ENCODE results near the gene EPB41L4A.
"Not testable (repeated sequence)": the region's sequence is repeated elsewhere in the genome, so short reads cannot be mapped to it uniquely, and the experiment has no call there.

Gene EPB41L4A

GRCh38 chr5:112247960-112248359, 171.1 kb downstream of the EPB41L4A start:
- DNase-seq = no peak

- no peak for DNase-seq
These were observed 173.4 kb downstream of the EPB41L4A start for GRCh38 chr5:112245656-112246055.

- no peak for DNase-seq
These were observed 179.1 kb downstream of the EPB41L4A start for GRCh38 chr5:112239996-112240395.

GRCh38 chr5:112238473-112238872, 180.6 kb downstream of the EPB41L4A start:
- no peak for DNase-seq

GRCh38 chr5:112237456-112237855, 181.6 kb downstream of the EPB41L4A start:
- no peak for DNase-seq

- DNase-seq = no peak
These were observed 185.1 kb downstream of the EPB41L4A start for GRCh38 chr5:112234000-112234399.

- DNase-seq = no peak
These were observed 186.4 kb downstream of the EPB41L4A start for GRCh38 chr5:112232667-112233066.

GRCh38 chr5:112230606-112231005, 188.5 kb downstream of the EPB41L4A start:
- DNase-seq = no peak

GRCh38 chr5:112228667-112229066, 190.4 kb downstream of the EPB41L4A start:
- DNase-seq = no peak

GRCh38 chr5:112227911-112228631, 191.0 kb downstream of the EPB41L4A start:
- DNase-seq = no peak

- no peak for DNase-seq
These were observed 192.9 kb downstream of the EPB41L4A start for GRCh38 chr5:112226215-112226614.

- DNase-seq = not testable (repeated sequence)
These were observed 196.1 kb downstream of the EPB41L4A start for GRCh38 chr5:112222997-112223396.

- no peak for DNase-seq
These were observed 197.9 kb downstream of the EPB41L4A start for GRCh38 chr5:112221128-112221527.

- DNase-seq = no peak
These were observed 200.1 kb downstream of the EPB41L4A start for GRCh38 chr5:112219000-112219399.

GRCh38 chr5:112217843-112218579, 201.1 kb downstream of the EPB41L4A start:
- no peak for DNase-seq

GRCh38 chr5:112216140-112216539, 202.9 kb downstream of the EPB41L4A start:
- DNase-seq = no peak

- DNase-seq = no peak
These were observed 208.6 kb downstream of the EPB41L4A start for GRCh38 chr5:112210430-112211005.

- DNase-seq = no peak
These were observed 210.1 kb downstream of the EPB41L4A start for GRCh38 chr5:112208699-112209615.

- not testable (repeated sequence) for DNase-seq
These were observed 210.9 kb downstream of the EPB41L4A start for GRCh38 chr5:112208195-112208594.

- no peak for DNase-seq
These were observed 213.2 kb downstream of the EPB41L4A start for GRCh38 chr5:112205846-112206245.

- DNase-seq = no peak
These were observed 215.8 kb downstream of the EPB41L4A start for GRCh38 chr5:112203229-112203628.

GRCh38 chr5:112202694-112203093, 216.4 kb downstream of the EPB41L4A start:
- DNase-seq = no peak

GRCh38 chr5:112201141-112201540, 217.9 kb downstream of the EPB41L4A start:
- DNase-seq = no peak
